ENCODE data around the gene MACROD1.

DNA sequence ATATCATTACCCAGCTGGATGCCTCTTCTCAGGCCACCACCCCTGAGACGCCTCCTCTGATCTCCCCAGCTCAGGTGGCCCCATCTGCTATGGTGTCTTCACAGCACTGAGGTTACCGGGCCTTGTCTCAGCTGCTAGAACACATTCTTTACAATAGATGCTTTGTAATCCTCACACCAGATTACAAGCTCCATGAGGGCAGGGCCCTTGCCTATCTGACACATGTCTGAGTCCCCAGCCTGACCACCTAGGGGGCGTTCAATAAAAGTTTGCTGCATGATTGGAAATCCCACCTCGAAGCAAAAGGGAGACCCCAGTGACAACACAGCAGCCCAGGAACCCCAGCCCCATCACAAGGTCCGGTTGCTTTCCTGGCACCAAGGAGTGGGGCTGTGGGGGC, 2.0 kb downstream of the MACROD1 start:
- no peak for TF ChIP-seq CTCF (IDR thresholded peaks at IDR 0.05)
- no peak for TF ChIP-seq POLR2A (IDR thresholded peaks at IDR 0.05)
